ENCODE results near the gene APOH.

- TF ChIP-seq POLR2A (IDR thresholded peaks at IDR 0.05) (no peak), CTCF (IDR thresholded peaks at IDR 0.05) (no peak)
Observed at GRCh38 chr17:66183529-66183928, 45.7 kb downstream of the APOH start.
